GM12801 (cell line): Measurements from ENCODE around the gene FAM120A.

ENCODE experiments used
- CTCF ChIP-seq: IDR thresholded peaks from one replicate; pipeline ENCODE4 v1.5.1; 2011; ENCODE audit warnings: control low read depth; ENCODE audit not compliant: insufficient read length; ENCODE audit errors: extremely low read depth

The FAM120A gene

GRCh38 chr9:93541581-93542349 is 90.3 kb downstream of the FAM120A start:
- TF ChIP-seq CTCF: no peak

- no peak for TF ChIP-seq CTCF
Observed at GRCh38 chr9:93543117-93543516, 91.6 kb downstream of the FAM120A start.

GRCh38 chr9:93546356-93546755 is 94.9 kb downstream of the FAM120A start:
- no peak for TF ChIP-seq CTCF

GRCh38 chr9:93549611-93550010 is 98.1 kb downstream of the FAM120A start:
- TF ChIP-seq CTCF: no peak

GRCh38 chr9:93552923-93553322 is 101.4 kb downstream of the FAM120A start:
- no peak for TF ChIP-seq CTCF

GRCh38 chr9:93555370-93555769 is 103.9 kb downstream of the FAM120A start:
- TF ChIP-seq CTCF: no peak

- TF ChIP-seq CTCF: no peak
Observed at GRCh38 chr9:93557366-93558137, 106.1 kb downstream of the FAM120A start.
